Activated CD8-positive, alpha-beta T cell treated with anti-CD3 and anti-CD28 coated beads for 36 hours (primary cell): ENCODE measurements around the gene NUDT14. TPM values are rescaled to one million over a fixed set of nuclear protein-coding genes. Genes with fewer than 3 reads are reported as not detected.

Experiments used
- ATAC-seq: fragments of 200-7000 bp; cut with Tn5 transposase; one replicate; pipeline ENCODE4 v1.10.0; 2021; ENCODE audit warnings: mild to moderate bottlenecking, moderate library complexity
- CTCF ChIA-PET: fragments of 350-600 bp; sonication (Branson Sonifier 250); formaldehyde crosslinking; loops from one replicate; lab custom pipeline; 2021; ENCODE audit warnings: antibody characterized with exemption; lab: Charles Lee
- POLR2A ChIA-PET: fragments of 350-600 bp; sonication (Branson Sonifier 250); formaldehyde crosslinking; loops from one replicate; lab custom pipeline; 2021; ENCODE audit warnings: antibody characterized with exemption; lab: Charles Lee
- DNase-seq: peaks from one replicate; pipeline ENCODE4 v3.0.0-alpha.2; 2020
- H3K27ac Mint-ChIP-seq: one replicate; pipeline ENCODE4 v1.8.0; 2021; ENCODE audit warnings: mild to moderate bottlenecking, mixed read lengths
- H3K27me3 Mint-ChIP-seq: one replicate; pipeline ENCODE4 v1.8.0; 2021; ENCODE audit warnings: mixed read lengths
- H3K36me3 Mint-ChIP-seq: one replicate; pipeline ENCODE4 v1.8.0; 2021; ENCODE audit warnings: low read depth, mixed read lengths
- H3K4me1 Mint-ChIP-seq: one replicate; pipeline ENCODE4 v1.8.0; 2021; ENCODE audit warnings: low read depth, mixed read lengths
- H3K4me3 Mint-ChIP-seq: one replicate; pipeline ENCODE4 v1.8.0; 2021; ENCODE audit warnings: mild to moderate bottlenecking, moderate library complexity, mixed read lengths
- H3K9me3 Mint-ChIP-seq: one replicate; pipeline ENCODE4 v1.8.0; 2021; ENCODE audit warnings: mixed read lengths
- CTCF ChIP-seq: fragments of 200-600 bp; IDR thresholded peaks from one replicate; pipeline ENCODE4 v1.8.0; 2022; ENCODE audit warnings: antibody characterized with exemption, mild to moderate bottlenecking
- intact Hi-C: fragments of 100-400 bp; cut with micrococcal nuclease; formaldehyde crosslinking; loops from one replicate; pipeline ENCODE4 v1.10.0; 2022
- microRNA-seq: library from miRNA; unstranded; fragments of <30 nt; microRNA quantifications from one replicate; pipeline ENCODE4 v1.2.0, GENCODE V29; 2022; ENCODE audit warnings: borderline microRNAs expressed, borderline replicate concordance
- total RNA-seq, 2 experiments: library from RNA; stranded (reverse); gene quantifications; one replicate each; pipeline ENCODE4 v1.2.3, GENCODE V29; 2021

NUDT14 gene
- total RNA-seq, 2 experiments from 2014 or later: 9.3 to 9.7 TPM

GRCh38 chr14:105123064-105123665 lies 57.9 kb downstream of the NUDT14 start:
- intact Hi-C loops: no loop called here
- no peak for DNase-seq
- no peak for ATAC-seq
- POLR2A ChIA-PET: no interaction called here
- CTCF ChIA-PET: no interaction called here
- H3K4me3 Mint-ChIP-seq: no peak overlapping the region
- peaks cover 14% of the 10 kb centered on the region for H3K9me3 Mint-ChIP-seq
- H3K27ac Mint-ChIP-seq: no peak overlapping the region
- no peaks in the 10 kb centered on the region for H3K36me3 Mint-ChIP-seq
- TF ChIP-seq CTCF: no peak
- peaks cover 3% of the 10 kb centered on the region for H3K4me1 Mint-ChIP-seq
- peaks cover 28% of the 10 kb centered on the region for H3K27me3 Mint-ChIP-seq

Small RNAs within 50 kb of the gene (microRNA-seq; reads per million reads assigned to microRNA genes)
- gene MIR6765: not detected

Other genes with a start within 250 kb of the NUDT14 start
- gene AHNAK2, start 202.9 kb downstream of the NUDT14 start, total RNA-seq: under 1 TPM in 1 of 2 experiments, not detected in 1; 0.02 TPM
- gene CLBA1, start 195.5 kb downstream of the NUDT14 start, total RNA-seq: under 1 TPM; 0.47 to 0.67 TPM
- 10 to 100 TPM; 59.4 to 63.5 TPM for gene CDCA4, start 160.2 kb downstream of the NUDT14 start, total RNA-seq
- 10 to 100 TPM; 15.1 to 16.4 TPM for gene GPR132, start 115.9 kb downstream of the NUDT14 start, total RNA-seq
- 1 to 10 TPM; 3.6 to 4.1 TPM for gene JAG2, start 12.5 kb downstream of the NUDT14 start, total RNA-seq
- 10 to 100 TPM; 24.7 to 26.7 TPM for gene BTBD6, start 67.2 kb upstream of the NUDT14 start, total RNA-seq
- 10 to 100 TPM; 25.3 to 26.6 TPM for gene BRF1, start 119.7 kb upstream of the NUDT14 start, total RNA-seq
- gene PACS2, start 133.4 kb upstream of the NUDT14 start, total RNA-seq: 10 to 100 TPM; 26.7 to 30.4 TPM
- 1 to 10 TPM; 1.2 to 2.2 TPM for gene TEX22, start 217.2 kb upstream of the NUDT14 start, total RNA-seq
- gene MTA1, start 238.5 kb upstream of the NUDT14 start, total RNA-seq: 100 to 1,000 TPM; 133 to 140 TPM